Amygdala (tissue), 56 donors: ENCODE data around the gene WASF3.

Source experiments
- DNase-seq, 56 donors: peaks; one replicate each; lab custom pipeline; 2025; lab: John Stamatoyannopoulos, UW

The WASF3 gene

DNA sequence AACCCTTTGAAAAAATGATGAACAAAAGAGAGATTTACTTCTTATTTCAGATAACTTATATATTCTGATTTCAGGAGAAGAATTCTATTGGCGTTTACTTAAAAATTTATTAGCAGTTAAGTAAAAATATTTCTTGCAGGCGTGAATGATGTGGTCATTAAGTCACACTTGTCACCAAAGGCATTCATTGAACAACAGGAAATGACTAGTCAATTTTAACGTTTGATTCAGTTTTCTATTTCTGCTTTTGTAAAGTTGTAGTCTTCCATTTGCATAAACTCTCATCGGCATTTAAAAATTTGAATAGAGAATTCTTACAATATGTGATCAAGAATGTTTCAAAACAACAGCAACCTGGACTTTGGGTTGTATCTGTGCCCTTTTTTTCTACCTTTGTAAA lies 119.7 kb downstream of the WASF3 start:
- no peak for DNase-seq

DNA sequence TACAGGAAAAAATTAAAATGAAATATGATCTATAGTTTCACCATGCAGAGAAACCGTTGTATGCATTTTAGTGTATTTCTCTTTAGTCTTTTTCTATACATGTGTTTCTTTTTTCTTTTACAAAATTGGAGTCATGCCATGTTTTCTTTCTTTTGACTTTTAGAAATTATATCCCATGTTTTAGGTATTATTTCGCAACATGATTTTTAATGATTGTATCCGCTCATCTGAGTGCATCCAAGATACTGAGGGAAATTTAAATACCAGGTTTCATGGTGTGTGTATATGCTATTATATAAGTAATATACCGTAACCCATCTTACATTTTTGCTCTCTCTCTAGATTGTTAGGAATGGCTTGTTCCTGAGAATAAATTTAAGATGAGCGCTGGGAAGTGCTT lies 120.8 kb downstream of the WASF3 start:
- DNase-seq = no peak

DNA sequence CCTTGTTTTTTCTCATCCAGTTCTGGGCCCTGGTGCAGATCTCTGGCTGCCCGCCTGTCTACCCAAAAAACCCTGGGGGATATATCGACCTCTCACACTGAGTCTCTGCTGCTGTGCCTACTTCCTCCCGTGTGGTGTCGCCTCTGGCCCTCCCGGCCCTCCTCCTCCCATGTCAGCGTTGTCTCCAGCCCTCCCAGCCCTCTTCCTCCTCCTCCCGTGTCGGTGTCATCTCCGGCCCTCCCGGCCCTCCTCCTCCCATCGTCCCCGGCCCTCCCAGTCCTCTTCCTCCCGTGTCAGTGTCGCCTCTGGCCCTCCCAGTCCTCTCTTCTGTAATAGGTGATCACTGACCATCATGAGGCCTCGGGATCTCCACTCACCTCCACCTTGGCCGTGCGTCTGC lies 121.3 kb downstream of the WASF3 start:
- no peak for DNase-seq

DNA sequence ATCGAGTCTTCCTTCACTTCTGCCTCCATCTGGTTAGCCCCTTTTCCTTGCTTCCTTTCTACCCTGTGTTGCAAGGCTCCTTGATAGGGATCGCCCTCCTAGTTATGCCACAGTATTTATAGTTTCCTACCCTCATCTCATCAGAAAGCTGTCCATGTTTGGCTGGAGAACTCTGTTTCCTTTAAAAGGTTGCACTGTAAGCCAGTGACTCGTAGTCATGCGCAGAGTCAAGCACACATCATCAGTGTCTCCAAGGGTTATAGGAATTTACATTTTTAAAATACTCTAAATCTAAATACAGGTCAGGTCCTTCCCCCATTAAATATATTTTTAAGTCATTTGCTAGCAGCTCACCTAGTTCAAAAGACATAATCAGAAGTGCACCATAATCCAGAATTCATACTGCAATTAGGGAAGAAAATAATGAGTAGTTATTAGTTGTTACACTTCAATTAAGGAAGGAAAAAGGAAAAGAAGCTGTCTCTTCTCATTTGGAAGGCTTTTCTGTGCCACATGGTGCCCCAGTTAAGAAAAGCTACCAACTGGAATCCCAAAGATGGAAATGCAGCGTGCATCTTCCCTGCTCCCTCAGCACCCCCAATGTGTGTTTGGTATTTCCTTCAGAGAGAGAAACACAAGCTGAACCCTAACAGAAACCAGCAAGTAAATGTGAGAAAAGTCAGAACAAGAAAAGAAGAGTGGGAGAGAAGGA lies 122.1 kb downstream of the WASF3 start:
- DNase-seq = no peak

DNA sequence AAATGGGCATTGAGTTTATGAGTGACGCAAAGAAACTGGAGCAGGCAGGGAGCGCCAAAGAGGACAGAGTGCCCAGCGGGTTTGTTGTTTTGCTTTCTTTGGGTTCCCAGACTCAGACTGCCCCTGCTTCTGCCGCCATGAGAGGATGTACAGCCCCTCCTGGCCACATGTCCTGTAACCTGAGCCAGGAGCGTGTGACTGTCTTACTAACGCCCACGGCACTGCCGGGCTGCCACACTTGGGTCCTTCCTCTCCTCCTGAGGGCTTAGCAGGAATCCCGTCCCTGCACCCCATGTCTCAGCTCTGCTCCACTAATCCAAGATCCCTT lies 122.6 kb downstream of the WASF3 start:
- peak in 11 of 56 donors; percentile 21 to 76 (median 41) for DNase-seq

DNA sequence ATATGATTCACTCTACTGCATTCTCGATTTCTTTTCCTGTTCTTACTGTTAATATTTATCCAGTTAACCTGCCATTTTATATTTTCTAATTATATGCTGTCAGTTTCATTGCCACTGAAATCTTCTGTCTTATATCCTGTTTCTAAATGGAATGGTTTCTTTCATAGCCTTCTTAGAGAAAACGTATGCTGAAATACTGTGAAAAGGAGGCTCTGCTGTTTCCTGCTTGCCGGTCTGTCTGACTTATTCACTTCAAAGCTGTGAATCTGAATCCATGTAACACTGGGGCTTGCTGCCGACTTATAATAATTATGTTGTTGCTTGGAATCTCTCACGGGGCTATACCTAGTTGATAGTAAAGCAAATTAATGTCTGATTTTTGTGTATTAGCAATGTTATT lies 123.1 kb downstream of the WASF3 start:
- no peak for DNase-seq

DNA sequence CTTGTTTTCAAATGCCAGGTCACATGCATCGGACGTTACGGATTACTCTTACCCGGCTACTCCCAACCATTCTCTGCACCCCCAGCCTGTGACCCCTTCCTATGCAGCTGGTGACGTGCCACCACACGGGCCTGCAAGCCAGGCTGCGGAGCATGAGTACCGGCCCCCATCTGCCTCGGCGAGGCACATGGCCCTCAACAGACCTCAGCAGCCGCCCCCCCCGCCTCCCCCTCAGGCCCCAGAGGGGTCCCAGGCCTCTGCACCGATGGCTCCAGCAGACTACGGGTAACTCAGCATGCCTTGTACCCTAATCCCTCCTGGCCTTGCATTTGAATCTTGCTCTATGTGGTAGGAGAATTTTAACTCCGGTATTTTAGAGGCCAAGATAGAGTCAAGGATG lies 123.6 kb downstream of the WASF3 start:
- no peak for DNase-seq

DNA sequence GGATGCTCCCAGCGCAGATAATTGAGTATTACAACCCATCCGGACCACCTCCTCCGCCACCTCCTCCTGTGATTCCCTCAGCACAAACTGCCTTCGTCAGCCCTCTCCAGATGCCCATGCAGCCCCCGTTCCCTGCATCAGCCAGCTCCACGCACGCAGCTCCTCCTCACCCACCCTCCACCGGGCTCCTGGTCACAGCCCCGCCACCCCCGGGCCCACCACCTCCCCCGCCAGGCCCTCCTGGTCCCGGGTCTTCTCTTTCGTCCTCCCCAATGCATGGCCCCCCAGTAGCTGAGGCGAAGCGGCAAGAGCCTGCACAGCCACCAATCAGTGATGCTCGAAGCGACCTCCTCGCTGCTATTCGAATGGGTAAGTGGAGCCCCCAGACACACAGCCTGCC lies 125.1 kb downstream of the WASF3 start:
- DNase-seq = no peak

DNA sequence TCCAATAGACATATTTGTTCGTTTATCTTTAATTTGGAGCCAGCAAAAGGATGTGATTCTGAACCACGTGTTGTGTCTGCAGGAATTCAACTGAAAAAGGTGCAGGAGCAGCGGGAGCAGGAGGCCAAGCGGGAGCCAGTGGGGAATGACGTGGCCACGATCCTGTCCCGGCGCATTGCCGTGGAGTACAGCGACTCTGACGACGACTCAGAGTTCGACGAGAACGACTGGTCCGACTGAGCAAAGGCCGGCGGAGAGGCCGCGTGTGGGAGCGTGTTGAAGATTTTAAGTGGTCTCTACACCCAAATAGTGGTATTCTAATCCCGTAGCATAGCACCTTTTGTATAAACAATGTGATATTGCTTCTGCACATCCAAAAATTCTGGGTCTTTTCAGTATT lies 128.1 kb downstream of the WASF3 start:
- DNase-seq = no peak

DNA sequence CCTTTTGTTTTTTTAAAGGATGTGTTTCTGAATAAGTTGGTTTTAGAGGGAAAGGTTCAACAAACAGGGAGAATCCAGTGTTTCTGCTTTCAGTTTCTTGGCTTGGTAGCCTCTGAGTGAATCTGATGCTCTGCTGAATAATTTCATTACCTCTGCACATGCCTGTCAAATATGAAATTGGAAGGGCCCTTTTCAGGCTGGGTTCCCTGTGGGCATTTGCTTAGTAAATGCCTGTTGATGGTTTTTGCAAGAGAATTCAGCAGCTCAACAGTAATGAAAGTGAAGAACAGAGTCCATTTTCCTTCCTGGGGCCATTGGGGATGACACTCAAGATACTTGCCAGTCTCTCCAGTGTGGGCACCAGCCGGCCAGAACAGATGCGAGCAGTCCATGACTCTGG lies 128.8 kb downstream of the WASF3 start:
- no peak for DNase-seq

DNA sequence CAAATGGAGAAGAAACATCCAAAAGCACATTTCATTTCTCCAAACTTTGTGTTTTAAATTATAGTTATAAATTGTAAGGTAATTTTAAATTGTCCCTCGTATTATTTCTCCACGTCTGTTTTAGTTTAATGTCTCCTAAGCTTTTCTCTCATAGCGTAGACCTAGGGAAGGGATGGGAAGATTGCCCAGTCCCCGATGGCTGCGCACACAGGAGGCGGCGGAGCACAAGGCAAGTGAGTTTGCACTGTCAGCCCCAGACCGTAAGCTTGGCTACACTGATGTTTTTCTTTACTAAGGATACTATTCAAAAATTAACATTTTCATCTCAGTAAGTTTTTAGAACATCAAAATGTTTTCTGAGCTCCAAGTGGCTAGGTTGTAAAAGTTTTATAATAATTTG lies 130.8 kb downstream of the WASF3 start:
- DNase-seq = peak in 6 of 56 donors; percentile 7 to 32 (median 17)

DNA sequence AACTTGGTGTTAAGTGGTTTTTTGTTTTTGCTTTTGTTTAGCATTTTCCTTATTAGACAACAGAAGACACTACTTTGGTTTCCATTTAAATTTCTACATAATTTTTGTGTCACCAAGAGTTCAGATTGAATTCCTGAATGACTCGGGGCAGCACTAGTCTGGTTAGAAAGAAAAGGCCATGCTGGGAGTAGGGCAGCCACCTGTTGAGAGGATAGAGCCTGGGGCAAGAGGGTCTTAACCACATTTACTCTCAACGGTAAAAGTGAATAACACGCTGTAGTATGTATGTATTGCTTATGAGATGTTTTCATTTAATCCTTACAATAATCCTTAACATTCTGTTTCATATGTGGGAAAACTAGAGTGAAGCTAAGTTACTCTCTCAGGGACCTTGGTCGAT lies 131.5 kb downstream of the WASF3 start:
- DNase-seq = no peak

DNA sequence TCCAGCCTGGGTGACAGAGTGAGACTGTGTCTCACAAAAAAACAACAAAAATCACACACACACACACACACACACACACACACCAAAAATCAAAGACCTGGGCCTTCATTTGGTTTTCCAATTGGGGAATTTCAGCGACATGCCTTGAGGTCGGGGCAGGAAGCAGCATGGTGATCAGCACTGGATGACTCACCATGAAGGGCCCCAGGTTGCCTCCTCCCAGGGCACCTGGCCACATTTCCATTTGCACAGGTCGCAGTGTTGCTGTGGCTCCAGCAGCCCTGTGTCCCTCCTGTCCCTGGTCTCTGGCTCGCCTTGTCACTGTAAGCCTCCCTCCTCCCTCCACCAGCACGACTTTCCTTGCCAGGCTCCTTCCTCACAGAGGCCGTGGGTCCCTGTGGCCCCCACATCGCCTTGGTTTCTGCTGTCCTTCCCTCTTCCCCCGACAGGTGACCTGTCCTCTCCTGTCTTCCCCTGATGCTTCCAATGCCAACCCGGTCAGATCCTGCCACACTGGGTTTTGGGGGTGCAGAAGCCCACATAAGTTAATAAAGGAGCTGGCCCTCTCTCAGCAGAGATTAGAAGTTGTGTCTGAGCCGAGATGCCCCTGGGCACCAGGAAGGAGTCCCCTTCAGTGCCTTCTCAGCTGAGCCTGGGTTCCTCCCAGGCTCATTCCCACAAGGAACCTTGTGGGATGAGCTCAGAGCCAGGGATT lies 136.4 kb downstream of the WASF3 start:
- DNase-seq = no peak

DNA sequence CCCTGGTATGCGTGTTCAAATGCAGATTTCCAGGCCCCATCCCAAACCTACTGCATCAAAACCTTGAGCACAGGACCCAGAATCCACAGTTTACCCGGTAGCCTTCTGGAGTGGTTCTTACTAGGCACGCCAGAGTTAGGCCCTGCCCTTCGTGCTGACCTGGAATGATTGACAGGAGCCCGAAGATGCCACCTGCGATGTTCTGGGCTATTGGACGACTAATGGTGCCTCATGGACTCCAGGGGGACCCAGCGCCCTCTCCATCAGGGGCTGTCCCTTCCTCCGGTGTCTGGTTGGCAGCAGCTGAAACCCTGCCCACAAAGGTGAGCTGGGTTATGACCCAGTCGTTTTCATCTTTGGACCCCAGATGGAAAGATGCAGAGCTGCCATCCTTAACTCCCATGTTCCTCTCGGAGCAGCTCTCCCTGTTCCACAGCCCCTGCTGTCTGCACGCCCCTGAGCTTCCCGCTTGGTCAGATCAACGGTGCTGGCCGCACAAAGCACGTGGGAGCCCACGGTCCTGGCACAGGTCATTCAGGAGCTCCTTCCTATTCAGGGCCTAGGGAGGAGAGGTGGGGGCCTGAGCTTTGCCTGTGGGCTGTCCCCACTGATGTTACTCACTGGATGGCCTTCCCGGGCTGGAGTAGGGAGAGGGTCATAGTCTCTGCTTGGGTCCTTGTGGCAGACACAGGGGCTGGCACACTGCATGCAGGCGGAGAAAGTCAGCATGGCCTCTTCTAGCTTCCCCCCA lies 137.3 kb downstream of the WASF3 start:
- DNase-seq = no peak

DNA sequence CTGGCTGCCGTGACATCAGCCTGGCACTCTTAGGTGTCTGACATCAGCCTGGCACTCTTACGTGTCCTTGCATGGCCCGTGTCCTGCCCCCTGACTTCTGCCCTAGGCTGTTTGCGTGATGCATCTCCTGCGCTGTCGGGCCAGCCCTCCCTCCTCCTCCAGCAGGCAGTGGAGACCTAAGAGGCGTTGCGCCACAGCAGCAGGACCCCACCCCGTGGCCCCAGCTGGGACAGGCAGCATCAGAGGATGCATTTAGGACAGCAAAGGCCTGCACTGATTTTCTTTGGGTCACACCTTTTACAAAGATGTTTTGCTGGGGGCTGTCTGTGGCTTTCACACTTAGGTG lies 137.8 kb downstream of the WASF3 start:
- no peak for DNase-seq

DNA sequence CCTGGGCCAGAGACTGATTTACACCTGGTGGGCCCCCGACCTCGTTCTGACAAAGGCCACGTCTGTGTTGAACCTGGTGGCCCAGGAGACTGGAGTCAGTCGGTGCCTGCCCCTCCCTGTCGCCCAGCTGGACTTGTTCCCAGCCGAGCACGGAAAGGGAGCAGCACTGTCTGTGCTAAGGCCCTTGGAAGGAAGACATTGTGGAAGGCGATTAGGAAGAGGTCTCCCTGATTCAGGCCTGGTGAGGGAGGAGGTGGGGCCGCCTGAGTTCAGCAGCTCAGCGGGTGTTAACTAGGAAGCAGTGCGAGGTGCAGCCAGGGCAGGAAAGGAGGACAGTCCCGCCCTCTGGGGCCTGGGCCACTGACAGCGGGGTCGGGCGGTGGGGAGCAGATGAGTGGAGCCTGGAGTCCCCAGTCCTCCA lies 138.4 kb downstream of the WASF3 start:
- peak in 1 of 56 donors; percentile 7 for DNase-seq

DNA sequence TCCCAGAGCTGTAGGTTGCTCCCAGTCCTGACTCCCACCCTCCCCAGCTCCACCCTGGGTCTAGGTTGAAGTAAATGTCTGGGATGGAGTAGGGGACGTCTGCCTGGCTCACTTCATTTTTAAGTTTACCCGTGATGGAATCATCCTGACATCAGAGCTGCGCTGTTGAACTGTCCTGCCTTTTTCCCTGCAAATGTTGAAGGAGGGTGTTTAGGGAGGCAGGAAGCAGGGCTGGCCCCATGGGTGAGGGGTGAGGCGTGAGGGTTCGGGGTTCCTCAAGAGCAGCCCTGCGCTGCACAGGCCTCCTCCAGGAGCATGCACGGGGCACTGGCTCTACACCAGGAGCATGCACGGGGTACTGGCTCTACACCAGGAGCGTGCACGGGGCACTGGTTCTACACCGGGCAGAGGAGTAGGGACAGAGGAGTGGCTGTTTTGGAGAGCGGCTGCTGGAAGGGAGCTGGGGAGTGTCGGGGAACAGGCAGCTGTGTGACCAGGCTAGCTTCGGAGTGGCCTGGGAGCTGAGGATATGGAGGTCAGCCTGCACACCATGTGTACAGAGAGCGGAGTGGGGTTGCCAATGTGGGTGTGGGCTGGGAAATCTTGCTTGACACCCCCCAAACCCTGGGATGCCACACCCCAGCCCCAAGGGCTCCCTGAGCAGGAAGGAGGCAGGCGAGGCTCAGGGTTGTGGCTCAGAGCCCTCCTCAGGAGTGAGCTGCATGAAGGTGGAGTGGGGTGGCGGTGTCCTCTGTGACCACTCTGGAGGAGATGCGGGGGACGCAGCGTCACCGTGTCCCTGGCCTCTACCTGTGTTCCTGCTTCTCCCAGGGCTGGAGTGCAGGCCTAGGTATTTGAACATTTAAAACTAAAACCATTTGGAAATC lies 139.8 kb downstream of the WASF3 start:
- no peak for DNase-seq

DNA sequence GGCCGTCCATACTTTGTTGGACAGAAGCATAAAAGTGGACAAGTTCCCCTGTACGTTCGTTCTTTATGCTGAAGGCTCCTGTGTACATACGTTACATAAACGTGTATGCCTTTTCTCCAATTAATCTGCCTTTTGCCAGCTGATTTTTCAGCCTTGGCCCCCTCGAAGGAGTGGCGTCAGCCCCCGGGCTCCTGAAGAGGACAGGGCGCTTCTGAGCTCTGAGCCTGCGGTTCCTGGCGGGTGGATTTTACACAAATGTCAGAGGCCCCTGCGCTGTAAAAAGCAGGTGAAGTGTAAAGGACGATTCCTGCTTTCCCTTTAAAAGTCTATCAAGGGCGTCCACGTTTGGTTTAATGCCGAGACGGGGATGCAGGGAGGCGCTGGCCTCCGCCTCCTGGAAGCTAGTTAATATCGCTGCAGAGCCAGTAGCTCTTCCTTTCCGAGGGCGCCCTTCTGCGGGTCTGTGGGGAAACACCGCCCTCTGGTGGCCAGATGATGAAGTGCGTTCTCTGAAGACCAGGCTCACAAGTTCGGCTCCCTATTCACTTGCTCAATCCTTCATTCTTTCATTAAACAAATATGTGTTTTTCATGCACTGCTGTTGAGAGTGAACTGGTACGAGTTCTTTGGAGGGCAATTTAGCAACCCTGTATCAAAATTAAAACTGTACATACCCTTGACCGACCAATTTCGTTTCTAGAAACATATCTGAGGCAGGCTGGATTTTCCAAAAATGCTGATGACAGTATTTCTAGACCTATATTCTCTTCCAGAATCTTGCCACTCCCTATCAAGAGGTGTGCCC lies 141.1 kb downstream of the WASF3 start:
- peak in 53 of 56 donors; percentile 18 to 91 (median 69) for DNase-seq

DNA sequence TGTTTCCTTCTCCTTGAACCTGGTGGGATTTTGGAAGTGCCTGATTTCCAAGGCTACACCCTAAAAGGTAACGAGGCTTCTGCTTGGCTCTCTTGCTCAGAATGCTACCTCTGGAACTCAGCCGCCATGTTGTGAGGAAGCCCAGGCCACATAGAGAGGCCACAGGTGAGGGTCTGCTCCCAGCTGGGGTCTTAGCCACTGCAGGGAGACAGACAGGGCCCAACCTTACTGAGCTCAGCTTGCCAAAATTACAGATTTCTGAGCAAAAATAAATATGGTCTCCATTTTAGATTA lies 141.7 kb downstream of the WASF3 start:
- DNase-seq = no peak

DNA sequence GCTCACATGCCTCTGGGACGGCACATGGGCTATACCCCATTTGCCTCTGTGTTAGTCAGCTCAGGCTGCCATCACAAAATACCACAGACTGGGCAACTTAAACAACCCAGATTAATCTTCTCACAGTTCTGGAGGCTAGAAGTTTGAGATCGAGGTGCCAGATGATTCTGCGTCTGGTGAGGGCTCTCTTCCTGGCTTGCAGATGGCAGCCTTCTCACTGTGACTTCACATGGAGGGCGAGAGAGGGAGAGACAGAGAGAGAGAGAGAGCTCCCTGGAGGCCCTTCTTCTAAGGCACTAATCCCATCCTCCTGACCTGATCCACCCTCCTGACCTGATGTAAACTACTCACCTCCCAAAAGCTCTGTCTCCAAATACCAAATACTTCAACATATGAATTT lies 148.1 kb downstream of the WASF3 start:
- no peak for DNase-seq
